GM18868 (cell line): ENCODE results near the gene TIMP3.

Source experiments
- ATAC-seq: cut with Tn5 transposase; IDR thresholded peaks from one replicate; pipeline ENCODE4 v1.9.1; 2021; ENCODE audit warnings: mild to moderate bottlenecking, moderate library complexity; ENCODE audit not compliant: unreplicated experiment

TIMP3 gene

DNA sequence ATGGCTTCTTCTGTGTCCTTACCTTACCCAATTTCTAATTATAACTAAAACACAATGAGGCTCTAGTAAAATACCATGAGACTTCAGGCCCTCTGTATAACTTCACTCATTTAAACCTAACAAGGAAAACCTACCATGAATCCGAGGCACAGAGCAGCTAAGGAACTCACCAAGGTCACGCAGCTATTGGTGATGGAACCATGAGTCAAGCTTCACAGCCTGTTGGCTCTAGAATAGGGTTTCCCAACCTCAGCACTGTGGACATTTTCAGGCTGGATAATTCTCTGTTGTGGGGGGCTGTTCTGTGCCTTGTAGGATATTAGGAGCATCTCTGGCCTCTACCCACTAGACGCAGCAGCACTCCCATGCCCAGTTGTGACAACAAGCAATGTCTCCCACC is 75.7 kb downstream of the TIMP3 start:
- no peak for ATAC-seq

DNA sequence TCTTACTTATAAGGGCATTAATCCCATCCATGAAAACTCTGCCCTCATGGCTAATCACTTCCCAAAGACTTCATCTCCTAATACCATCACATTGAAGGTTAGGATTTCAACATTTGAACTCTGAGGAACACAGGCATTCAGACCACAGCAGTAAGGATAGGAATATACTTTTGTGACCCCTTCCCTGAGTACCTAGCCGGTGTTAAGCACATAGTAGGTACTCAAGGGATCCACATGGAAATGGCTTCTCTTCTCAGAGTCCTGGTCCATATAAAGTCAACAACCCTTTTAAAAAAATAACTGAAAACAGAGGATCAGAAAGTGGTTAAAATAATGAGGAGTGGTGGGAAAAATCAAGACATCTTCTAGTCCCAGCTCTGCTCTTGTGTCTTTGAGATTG is 78.0 kb downstream of the TIMP3 start:
- no peak for ATAC-seq

- ATAC-seq: no peak
Observed at GRCh38 chr22:32880061-32880460, 78.6 kb downstream of the TIMP3 start.

DNA sequence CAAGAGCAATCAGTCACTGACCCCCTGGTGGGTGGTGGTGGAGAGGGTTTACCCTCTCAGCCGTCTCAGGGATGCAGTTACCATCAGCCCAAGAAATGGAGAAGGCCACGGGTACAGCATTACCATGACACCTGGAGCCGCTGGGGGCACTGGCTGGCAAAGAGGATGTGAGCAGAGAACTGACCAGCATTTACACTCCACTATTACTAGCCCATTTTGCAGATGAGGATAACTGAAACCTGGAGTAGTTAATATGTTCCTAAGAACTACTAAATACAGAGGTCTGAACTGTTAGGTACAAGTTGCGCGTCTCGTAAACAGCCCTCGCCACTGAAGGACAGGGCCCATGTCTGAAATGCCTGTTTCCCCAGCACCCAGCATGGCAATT is 79.0 kb downstream of the TIMP3 start:
- no peak for ATAC-seq

GRCh38 chr22:32880893-32881596 is 79.5 kb downstream of the TIMP3 start:
- ATAC-seq: no peak

- no peak for ATAC-seq
Observed at GRCh38 chr22:32882360-32882755, 80.9 kb downstream of the TIMP3 start.

GRCh38 chr22:32882774-32883530 is 81.4 kb downstream of the TIMP3 start:
- ATAC-seq: no peak

- no peak for ATAC-seq
Observed at GRCh38 chr22:32887324-32887980, 85.9 kb downstream of the TIMP3 start.

DNA sequence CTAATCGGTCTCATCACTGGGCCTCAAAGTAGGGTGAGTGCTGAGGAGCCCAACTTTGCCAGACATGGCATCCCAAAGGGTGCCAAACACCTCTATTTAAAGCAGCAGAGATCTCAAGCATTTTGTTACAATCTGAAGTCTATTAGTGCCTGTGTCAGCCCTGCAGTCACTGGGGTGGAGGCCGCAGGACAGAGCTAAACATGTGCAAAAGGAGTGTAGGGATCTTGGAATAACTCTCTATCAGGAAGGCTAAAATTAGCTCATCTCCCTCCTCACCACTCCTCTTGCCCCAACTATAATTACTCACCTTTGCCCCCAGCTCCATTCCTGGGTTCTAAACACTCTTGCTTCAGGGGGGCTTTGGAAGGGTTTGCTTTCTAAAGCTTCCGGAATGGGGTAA is 87.5 kb downstream of the TIMP3 start:
- ATAC-seq: no peak

DNA sequence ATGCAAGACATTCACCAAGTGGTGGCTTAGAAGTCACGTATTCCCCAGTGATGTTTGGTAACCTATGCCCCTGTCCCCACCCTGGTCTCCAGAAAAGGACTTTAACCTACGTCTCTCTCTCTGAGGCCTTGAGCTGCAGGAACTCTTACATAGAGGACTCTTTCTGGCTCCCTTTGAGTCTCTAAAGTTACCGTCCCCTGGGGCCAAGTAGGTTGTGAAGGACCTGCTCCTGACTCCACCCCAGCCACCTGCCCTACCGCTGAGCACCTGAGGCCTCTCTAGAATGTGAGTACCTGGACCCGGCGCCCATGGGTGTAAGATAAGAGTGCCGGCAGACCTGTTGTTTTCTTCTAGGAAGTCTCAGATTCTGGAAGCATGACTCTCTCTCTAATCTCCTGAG is 95.4 kb downstream of the TIMP3 start:
- ATAC-seq: no peak

GRCh38 chr22:32897400-32897799 is 95.9 kb downstream of the TIMP3 start:
- no peak for ATAC-seq

DNA sequence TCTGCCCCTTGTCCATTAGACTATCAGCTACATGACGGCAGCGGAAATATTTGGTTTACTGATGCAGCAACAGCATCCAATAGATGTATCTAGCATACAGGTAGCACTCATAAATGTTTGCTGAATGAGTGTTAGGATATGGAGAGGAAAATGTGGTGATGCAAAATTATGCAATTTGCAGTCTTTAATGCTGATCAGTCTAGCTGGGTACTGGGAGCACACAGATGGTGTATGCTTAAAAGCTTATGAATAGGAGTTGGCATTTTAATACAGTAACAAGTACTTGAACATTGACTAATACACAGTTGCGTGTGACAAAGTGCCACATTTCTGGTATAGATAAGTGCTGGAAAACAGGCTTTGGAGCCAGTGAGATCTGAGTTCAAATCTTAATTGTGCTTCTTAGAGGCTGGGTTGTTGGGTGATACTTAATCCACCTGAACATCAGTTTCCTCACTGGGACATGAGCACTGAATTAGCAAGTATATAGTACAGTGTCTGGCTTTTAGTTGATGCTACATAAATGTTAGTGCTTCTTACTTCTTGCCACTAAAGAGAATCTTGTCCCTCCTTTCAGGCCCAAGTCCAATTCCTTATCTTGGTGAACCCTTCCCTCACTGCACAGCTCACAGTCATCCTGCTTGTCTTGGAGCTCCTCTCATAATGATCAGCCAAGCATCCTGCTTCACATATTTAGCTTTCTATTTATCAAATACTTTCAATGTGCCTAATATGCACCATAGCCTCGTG is 99.6 kb downstream of the TIMP3 start:
- ATAC-seq: no peak

GRCh38 chr22:32901925-32902324 is 100.4 kb downstream of the TIMP3 start:
- ATAC-seq: no peak

DNA sequence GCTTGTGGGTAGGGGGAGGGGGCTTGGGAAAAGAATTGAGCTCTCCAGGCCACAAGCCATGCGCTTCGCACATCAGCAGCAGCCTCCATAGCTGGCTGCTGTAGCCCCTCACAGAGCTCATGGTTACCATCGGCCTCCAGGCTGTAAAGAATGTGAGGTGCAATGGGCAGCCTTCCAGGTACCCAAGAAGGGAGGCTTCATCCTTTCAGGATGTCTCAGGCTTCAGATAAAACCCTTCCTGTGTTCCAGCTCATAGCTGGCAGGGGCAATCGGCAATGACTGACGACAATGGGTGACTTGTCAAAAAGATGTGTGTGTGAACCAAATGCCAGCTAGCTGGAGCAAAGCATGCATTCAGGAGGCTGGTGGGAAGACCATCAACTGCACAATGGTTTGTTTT is 102.0 kb downstream of the TIMP3 start:
- no peak for ATAC-seq

GRCh38 chr22:32904044-32904443 is 102.5 kb downstream of the TIMP3 start:
- ATAC-seq: no peak

DNA sequence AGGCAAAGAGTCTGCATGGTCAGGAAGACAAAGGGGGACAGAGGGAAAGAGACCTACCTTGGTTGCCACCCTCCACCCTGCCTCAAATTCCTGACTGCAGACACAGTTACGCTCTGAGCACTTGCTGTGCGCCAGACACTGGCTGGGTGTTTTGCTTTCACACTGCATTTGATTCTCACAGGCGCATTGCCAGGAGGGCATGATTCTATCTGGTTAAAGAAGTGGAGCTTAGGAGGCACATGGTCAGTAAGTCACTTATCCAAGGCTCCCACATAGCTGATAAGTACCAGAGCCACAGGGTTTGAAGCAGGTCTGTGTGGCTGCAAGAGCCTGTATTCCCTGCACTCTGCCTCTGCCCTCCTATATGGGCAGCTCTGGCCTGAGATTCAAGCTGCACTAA is 103.9 kb downstream of the TIMP3 start:
- no peak for ATAC-seq

GRCh38 chr22:32909581-32910428 is 108.3 kb downstream of the TIMP3 start:
- no peak for ATAC-seq

- ATAC-seq: no peak
Observed at GRCh38 chr22:32910429-32910772, 108.9 kb downstream of the TIMP3 start.

- ATAC-seq: no peak
Observed at GRCh38 chr22:32911503-32911902, 110.0 kb downstream of the TIMP3 start.
